GM13977 (cell line): Measurements from ENCODE around the gene RPS6KC1.

Experiments
- DNase-seq: peaks from one replicate; pipeline ENCODE4 v3.0.0; 2012; ENCODE audit warnings: low spot score
- in situ Hi-C: fragments of 300-500 bp; cut with MboI; formaldehyde crosslinking; loops from one replicate; pipeline ENCODE4 v1.12.0; 2022; ENCODE audit warnings: low sequenced_read_pairs, low pct_unique_long_range_greater_than_20kb, mixed read lengths, inconsistent platforms; ENCODE audit not compliant: unreplicated experiment
- TF ChIP-seq, protein P1 (sequence below): IDR thresholded peaks from 2 replicates; pipeline ENCODE4 v1.5.1; 2012; ENCODE audit warnings: mild to moderate bottlenecking, control low read depth; ENCODE audit not compliant: insufficient read depth; ENCODE audit errors: extremely low read depth, missing control alignments

Gene RPS6KC1

DNA sequence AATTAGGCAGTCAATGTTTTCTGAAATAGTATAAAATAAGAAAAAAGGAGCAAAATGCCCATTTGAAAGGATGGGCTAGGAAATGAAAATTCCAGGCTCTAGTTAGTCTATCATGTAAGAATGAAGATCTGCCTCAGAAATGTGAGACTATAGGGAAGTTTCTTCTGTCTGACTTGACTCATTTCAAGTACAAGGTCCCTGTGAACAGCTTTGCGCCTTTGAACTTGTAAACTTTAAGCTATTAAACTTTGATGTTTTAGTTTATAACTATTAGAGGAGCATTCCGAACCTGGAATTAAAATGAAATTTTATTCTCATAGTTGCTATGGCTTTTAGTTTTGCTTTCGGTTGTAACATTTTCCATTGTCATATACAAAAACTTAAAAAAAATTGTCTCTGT, 199.4 kb downstream of the RPS6KC1 start:
- DNase-seq = no peak
- TF ChIP-seq, protein P1, sequence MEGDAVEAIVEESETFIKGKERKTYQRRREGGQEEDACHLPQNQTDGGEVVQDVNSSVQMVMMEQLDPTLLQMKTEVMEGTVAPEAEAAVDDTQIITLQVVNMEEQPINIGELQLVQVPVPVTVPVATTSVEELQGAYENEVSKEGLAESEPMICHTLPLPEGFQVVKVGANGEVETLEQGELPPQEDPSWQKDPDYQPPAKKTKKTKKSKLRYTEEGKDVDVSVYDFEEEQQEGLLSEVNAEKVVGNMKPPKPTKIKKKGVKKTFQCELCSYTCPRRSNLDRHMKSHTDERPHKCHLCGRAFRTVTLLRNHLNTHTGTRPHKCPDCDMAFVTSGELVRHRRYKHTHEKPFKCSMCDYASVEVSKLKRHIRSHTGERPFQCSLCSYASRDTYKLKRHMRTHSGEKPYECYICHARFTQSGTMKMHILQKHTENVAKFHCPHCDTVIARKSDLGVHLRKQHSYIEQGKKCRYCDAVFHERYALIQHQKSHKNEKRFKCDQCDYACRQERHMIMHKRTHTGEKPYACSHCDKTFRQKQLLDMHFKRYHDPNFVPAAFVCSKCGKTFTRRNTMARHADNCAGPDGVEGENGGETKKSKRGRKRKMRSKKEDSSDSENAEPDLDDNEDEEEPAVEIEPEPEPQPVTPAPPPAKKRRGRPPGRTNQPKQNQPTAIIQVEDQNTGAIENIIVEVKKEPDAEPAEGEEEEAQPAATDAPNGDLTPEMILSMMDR = no peak
- in situ Hi-C loops = no loop called here

DNA sequence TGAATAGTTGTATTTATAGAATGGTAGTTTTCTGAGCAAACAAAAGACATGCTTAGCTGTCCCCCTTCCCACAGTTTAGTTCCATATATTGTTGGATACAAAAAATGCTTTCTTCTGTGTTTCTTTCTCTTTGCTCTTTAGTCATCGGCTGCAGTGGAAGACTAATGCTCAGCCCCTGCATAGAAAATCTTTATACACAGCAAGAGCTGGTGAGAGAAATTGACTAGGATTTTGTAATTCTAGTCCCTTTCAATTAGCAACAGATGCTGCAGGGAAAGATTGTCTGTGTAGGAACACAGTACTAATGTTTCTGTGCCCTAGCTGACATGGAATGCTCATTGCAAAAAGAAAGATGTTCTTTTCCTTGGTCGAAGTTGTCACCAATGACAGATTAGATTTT, 200.9 kb downstream of the RPS6KC1 start:
- DNase-seq = no peak
- in situ Hi-C loops = no loop called here
- TF ChIP-seq, protein P1 = no peak

DNA sequence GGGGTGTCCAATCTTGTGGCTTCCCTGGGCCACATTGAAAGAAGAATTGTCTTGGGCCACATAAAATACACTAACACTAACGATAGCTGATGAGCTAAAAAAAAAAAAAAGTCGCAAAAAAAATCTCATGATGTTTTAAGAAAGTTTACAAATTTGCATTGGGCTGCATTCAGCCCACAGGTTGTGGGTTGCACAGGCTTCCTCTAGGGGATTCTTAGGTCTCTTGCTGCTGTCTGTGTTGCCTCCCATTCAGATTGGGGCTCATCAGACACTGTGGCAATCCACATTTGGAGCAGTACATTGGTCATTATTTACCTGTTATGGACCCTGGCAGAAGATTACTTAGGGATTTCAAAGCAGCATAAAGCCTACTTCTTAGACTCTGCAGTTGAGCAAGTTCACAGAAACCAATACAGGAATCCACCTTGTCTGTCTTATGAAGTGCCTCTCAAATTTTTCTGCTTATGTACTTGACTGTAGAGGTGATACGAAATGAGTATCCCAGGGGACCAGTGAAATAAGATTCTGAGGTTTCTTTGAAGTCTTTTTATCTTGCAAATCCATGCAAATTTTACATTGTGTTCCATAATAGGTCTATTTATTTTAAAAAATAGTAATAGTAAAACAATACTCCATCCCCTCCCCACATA, 205.5 kb downstream of the RPS6KC1 start:
- DNase-seq = no peak
- in situ Hi-C loops = no loop called here
- TF ChIP-seq, protein P1 = no peak

DNA sequence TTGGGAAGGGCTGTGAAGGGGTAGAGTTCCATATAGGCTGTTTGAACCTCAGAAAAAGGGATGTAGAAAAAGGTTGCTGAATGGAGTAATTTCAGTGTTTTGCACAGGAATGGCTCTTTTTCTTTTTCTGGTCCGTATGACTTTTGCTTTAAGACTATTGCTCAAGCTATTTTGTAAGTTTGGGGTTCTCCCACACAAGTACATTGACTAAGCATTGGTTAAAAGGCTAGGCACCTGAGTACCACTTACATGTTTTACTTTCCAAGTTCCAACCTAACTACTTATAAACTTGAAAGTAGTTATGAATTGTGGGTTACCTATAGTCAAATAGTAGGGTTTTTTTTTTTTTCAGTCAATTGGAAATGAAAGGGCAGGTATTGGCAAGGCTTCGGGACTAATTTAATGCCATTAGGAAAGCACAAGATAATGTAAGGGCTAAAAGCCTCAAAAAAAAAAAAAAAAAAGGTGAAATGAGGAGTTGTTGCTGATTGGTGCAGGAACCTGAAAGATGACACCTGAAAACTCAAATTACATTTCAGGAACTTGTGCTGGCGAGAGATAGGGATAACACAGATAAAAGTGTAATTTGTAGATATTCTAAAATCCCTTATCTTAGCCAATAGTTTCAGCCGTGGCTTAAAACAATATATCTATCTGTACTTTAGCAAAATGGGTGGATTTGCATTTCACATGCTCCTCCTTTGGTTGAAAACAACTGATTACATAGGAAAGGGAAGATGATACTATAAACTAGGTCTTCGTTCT, 209.5 kb downstream of the RPS6KC1 start:
- TF ChIP-seq, protein P1 = no peak
- in situ Hi-C loops = no loop called here

DNA sequence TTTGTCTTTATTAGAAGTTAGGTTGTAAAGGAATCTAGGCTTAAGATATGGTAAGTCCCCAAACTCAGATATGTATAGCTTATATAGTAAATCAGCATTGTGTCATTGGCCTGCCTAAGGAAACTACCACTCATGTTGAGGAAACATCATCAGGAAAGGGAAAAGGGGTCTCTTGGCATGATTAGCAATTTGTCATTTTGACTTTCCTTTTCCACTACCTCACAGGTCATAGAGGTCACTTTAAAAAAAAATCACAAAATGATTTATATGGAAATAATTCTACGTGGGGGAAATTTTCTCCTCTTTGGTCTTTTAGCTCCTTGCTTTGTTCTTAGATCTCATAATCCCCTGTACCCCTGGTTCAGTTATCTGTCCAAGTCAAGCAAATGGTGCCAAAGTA, 213.5 kb downstream of the RPS6KC1 start:
- no peak for DNase-seq
- TF ChIP-seq, protein P1 = no peak
- in situ Hi-C loops = no loop called here

More for the DNA sequence above, 209.5 kb downstream of the RPS6KC1 start:
- DNase-seq = no peak

DNA sequence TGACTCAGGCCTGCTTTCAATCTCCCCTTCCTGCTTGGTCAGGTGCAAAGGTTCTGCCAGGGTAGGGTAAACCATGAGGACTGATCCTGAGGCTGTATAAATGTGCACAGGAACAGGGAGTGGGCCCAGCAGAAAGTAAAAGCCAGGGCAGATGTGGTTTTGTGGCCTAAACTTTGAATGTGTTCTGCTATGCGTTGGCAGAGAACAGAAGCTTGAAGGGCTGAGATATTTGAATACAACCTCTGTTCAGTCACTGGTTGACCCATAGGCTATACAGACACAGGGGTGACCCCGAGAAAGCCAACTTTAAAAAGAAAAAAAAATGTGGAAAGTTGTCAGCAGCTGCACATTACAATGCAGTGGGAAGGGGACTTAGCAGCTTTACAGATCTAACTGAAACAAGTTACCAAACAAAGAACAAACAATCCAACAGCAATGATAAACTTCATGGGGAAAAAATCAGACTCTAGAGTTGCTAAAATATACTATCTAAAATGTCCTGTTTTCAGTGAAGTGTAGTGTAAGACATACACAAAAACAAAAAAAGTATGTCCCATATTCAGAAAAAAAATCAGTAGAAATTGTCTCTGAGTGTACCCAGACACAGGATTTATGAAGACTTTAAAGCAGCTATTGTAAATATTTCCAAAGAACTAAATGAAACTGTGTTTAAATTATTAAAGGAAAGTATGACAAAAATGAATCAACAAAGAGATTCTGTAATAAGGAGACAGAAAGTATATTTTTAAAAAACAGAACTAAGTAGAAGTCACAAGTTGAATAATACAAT, 216.1 kb downstream of the RPS6KC1 start:
- DNase-seq = no peak
- in situ Hi-C loops = no loop called here
- TF ChIP-seq, protein P1 = no peak
